GM21717 (cell line): Measurements from ENCODE around the gene TREML1.
"Not testable (repeated sequence)": the region's sequence is repeated elsewhere in the genome, so short reads cannot be mapped to it uniquely, and the experiment has no call there.

Experiments
- ATAC-seq: cut with Tn5 transposase; IDR thresholded peaks from one replicate; pipeline ENCODE4 v1.9.1; 2021; ENCODE audit warnings: mild to moderate bottlenecking, moderate library complexity; ENCODE audit not compliant: unreplicated experiment

TREML1 gene

DNA sequence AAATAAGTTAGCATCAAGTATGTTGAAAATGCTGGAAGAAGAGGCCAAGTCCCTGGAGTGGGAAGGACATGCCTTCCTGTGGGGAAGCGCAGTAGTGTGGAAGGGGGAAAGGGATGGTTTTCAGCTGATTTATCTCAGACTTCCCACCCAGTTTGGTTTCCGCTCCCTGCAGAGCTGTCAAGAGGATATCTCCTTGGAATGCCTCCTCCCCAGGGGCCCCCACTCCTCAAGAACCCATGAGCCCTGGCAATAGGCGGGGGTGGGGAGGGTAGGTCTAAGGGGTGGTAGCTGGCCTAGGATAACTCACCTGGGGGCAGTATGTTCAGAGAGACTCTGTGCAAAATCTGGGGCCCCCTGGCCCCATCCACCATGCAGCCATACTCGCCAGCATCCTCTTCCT is 696 bp downstream of the TREML1 start:
- ATAC-seq, result no peak

DNA sequence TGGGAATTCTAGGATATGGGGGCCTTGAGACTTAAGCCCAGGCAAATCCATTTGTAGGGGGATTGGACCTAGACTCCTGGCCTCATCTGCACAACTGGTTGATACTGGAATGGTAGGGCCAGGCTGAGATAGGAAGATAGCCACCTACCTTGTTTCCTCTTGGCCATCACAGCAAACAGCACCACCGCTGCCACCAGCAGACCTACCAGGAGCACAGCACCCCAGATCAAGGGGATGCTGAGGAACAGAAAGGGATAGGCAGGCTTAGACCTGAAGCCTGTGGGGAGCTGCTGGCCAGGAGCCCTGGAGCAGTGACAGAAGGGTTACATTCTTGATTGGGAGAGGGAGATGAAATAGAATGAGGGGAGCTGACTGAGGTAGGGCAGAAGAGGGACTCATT is 3.5 kb downstream of the TREML1 start:
- ATAC-seq, result no peak

DNA sequence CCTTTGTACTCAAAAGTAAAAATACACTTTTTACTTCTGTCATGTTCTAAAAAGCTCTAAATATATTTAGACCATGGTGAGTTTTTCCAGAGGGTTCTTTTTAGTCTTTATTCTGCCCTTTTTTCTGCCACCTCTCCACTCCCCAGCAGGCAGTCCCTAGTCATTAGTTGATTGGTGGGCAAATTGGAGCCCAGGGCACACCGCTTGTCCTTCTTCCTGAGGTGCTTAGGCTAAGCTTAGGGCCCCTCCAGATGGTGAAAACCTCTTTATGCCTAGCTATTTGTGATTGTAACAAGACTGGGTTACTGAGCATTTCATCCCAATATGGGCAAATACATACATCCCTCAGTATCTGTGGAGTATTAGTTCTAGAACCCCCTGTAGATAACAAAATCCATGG is 6.2 kb downstream of the TREML1 start:
- no peak for ATAC-seq

DNA sequence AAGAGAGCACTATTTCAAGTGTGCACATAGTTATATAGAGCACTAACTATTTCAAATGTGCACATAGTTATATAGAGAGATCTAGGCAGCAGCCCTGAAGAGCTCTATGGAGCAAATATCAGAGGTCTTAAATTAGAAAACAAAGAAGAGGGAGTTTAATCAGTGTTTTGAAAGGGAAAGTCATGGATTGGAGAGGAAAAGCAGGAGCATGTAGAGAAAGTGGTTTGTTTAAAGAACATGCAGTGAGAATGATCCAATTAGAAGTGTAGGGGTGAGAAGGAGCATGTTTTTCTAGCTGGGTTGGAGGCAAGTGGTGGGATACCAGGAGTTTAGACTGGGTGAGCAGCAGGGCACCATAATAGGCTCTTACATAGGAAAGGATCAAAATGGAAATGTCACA is 17.2 kb downstream of the TREML1 start:
- no peak for ATAC-seq

DNA sequence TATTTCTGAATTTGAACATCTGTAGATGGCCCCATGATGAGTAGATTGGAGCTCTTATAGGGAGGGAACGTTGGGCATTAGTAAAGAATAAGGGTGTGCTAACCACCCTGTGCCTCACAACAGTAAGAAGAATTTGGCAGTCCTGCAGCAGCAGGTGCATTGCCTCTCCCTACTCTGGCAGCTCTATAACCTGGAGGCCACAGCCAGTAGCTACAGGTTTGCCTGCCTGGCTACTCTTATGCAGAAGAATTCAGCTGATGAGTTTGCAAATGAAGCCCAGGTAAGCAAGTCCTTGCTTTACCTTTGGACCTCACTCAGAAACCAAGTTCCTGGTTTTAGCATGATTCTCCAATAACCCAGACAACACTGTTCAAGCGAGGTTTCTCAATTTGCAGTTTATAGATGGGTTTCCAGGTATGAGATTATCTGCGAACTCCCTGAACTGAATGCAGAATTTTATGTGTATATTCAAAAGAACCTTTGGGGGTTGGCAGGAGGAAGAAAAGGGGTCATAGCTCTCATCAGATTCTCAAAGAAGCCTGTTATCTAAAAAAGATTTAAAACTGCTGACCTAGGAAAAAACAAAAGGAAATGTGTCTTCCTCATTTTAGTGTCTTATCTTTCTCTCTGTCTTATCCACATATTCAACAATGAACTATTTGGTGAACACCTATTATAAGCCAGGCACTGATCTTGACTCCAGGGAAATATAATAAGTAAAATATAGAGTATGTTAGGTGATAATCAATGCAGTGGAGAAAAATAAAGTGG is 18.9 kb downstream of the TREML1 start:
- no peak for ATAC-seq

DNA sequence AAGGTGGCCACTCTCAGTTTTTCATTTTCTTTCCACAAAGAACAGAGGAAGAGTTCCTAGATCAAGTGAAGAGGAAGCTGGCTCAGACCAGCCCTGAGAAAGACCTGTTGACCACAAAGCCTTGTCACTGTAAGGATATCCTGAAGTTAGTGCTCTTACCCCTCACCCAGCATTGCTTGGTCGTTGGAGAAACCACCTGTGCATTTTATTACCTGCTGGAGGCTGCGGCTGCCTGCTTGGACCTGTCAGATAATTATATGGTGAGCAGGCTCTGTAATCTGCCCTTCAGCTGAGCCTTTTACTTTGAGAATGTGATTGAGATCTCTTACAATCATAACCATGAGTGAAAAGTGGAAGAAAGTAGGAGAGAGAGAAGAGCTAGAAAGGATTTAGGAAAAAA is 21.9 kb downstream of the TREML1 start:
- no peak for ATAC-seq

DNA sequence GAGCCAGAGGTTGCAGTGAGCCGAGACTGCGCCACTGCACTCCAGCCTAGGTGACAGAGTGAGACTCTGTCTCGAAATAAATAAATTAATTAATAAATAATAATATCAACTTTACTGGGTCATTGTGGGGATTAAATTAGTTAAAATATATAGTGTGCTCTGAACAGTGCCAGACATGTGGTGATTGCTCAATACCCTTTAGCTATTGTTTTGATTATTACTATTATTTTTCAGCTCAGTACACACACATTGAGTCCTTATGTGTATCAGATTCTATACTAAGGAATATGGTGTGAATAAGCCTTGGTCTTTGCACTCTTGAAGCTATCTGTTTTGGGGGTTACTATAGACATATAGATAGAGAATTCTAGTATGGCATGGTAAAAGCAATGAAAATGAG is 28.9 kb downstream of the TREML1 start:
- no peak for ATAC-seq

DNA sequence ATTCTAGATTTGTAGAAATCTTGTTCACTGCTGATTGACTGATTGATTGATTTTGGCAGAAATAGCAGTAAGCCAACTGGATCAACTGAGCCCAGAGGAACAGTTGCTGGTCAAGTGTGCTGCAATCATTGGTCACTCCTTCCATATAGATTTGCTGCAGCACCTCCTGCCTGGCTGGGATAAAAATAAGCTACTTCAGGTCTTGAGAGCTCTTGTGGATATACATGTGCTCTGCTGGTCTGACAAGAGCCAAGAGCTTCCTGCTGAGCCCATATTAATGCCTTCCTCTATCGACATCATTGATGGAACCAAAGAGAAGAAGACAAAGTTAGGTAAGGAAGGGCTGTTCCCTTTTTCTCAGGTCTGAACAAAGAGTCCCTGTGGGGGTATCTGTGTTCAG is 31.2 kb downstream of the TREML1 start:
- no peak for ATAC-seq

DNA sequence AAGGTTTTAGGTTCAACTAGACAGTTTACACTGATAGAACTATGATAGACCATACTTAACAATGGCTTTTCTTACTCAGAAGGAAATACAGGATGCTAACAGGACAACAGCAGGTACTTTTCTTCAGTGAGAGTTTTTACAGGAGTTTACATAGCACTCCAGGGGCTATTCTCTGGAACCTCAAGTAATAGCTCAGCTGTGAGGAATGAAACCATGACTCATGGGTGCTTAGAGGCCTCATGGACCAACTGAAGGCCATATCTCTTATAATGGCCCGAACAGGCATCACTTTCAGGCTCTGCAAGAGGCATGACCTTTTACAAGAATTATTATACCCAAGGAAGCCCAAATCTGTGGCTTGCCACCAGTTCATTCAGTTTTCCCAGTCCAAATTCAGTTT is 31.8 kb downstream of the TREML1 start:
- no peak for ATAC-seq

DNA sequence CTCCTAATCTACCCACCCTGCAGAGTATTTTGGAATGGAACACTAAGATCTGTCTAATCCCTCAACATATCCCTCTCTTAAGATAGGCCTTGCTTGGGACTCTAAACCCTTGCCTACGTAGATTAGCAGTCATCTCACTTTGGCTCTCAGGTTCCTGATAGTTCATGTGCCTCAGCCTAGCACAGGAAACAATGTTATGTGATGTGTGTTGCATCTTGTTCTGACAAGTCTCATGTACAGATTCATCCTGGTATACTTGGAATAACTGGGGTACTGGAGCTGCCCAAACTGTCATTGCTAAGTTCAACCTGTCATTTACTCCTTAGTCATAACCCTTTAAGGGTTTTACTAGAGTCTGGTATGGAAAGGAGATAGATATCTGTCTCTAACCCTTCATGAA is 34.1 kb downstream of the TREML1 start:
- ATAC-seq, result no peak

DNA sequence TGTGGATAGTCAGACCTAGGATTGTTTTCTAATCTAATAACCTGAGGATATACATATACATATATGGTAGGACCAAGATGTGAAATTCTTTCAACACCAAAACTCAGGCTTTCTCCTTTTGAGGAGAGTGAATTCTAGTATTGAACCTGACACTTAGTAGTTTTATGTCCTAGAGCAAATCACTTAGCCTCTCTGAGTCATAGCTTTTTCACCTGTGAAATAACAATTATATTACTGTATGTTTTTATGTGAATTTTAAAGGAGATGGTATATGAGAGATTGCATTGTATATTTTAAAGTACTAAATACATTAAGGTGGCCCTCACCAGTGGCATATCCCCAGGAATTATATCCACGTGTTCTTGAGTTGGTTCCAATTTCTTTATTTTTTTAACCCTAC is 34.6 kb downstream of the TREML1 start:
- no peak for ATAC-seq

DNA sequence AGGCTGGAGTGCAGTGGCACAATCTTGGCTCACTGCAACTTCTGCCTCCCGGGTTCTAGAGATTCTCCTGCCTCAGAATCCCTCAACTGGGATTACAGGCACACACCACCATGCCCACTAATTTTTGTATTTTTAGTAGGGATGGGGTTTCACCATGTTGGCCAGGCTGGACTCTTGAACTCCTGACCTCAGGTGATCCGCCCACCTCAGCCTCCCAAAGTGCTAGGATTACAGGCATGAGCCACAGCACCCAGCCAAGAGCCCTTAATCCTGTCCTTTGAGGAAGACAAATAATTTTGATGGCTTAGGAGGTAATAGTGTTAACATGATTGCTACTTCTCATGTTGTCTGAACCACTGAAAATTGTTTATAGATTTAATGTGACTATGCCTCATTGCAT is 39.1 kb downstream of the TREML1 start:
- ATAC-seq, result not testable (repeated sequence)

DNA sequence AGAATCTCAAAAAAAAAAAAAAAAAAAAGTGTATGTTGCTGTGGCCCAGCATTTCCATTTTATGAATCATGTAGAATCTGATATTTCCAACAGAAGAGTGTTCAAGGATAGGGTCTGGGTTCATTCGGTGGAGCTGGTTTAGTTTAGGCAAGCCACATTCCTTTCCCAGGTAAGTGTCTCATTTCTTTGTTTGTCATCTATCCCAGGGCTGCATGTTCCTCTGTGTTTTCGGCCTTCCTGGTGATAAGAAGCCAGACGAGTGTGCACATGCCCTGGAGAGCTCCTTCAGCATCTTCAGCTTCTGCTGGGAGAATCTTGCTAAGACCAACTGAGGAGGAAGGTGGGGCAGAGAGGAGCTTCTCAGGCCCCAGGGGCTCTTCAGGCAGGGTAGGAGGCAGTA is 43.1 kb downstream of the TREML1 start:
- ATAC-seq, result no peak

DNA sequence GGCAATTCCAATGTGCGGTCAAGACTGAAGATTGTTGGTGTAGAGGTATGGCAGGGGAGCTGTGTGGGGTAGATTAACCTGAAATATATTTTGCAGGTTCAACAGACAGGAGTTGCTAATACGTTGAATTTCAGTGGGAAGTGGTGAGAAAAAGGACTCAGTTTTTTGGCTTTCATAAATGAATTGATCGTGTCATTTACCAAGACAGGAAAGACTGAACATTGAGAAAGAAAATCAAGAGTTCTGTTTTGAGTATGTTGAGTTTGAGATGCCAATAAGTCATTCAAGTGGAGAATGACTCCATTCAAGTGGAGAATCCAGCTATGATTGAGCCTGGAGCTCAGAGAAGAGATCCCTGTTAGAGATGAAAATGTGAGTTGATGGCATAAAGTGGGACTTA is 50.3 kb downstream of the TREML1 start:
- ATAC-seq, result no peak

DNA sequence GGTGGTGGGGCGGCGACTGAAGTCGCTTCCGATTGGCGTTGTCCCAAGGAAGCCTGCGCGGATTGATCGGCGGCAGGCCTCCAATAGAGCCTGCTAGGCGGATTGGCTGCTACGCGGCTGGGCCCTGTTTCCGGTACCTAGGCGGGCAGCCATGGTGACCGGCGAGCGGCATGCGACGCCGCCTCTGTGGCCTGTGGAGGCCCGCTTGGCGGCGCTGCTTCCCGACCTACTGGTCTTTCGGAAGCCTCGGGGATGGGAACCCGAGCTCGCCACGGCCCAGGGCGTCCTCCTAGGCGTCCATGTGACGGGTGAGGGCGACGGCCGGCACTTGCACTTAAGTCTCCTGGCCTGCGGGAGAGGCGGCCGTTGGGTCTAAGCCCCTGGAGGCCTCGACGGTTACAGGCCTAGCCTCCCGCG is 53.3 kb downstream of the TREML1 start:
- no peak for ATAC-seq
